Omental fat pad (tissue), 4 donors: ENCODE results near the gene VPS11. TPM values are rescaled to one million over a fixed set of nuclear protein-coding genes. Genes with fewer than 3 reads are reported as not detected.

Source experiments
- ATAC-seq: fragments of 150-250 bp; one replicate; pipeline ENCODE4 v1.9.1; 2016; ENCODE audit warnings: mild to moderate bottlenecking, moderate library complexity; ENCODE audit not compliant: low FRiP score
- DNase-seq: peaks from one replicate; pipeline ENCODE4 v3.0.0-alpha.2; 2019; ENCODE audit warnings: low spot score
- total RNA-seq, 4 donors: library from RNA; depleted of rRNA; stranded (reverse); fragments of >200 nt; gene quantifications; one replicate each; pipeline ENCODE4 v1.1.0, GENCODE V29; 2016
- TF ChIP-seq, protein P1 (sequence below), 3 donors: fragments of 450-650 bp; IDR thresholded peaks; one replicate each; pipeline ENCODE4 v1.5.1; 2016 to 2017; ENCODE audit warnings: antibody characterized with exemption in 3 of 3, mild to moderate bottlenecking in 3 of 3, moderate library complexity in 2 of 3

Gene VPS11
- total RNA-seq, 4 donors from 2014 or later: 31.5 to 39.2 (median 32.7) TPM

DNA sequence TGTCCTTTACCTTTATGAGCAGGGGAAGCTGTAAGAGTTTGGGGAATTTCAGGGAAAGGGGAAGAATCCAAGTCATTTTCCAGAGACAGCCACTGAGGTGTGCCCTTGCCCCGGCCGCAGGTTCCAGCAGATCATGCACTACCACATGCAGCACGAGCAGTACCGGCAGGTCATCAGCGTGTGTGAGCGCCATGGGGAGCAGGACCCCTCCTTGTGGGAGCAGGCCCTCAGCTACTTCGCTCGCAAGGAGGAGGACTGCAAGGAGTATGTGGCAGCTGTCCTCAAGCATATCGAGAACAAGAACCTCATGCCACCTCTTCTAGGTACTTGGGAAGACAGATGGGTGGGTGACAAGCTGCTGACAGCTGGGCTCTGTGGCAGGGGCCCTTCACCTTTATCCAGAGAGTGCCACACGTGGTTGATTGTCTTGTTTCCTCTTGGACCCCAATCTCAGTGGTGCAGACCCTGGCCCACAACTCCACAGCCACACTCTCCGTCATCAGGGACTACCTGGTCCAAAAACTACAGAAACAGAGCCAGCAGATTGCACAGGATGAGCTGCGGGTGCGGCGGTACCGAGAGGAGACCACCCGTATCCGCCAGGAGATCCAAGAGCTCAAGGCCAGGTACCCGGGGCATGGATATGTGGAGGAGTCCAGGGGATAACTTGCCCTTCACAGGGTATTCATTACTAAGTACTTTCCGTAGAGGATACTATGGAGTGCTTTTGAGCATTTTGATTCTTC lies 11.2 kb downstream of the VPS11 start:
- DNase-seq (no peak), ATAC-seq (no peak)
- TF ChIP-seq, protein P1, sequence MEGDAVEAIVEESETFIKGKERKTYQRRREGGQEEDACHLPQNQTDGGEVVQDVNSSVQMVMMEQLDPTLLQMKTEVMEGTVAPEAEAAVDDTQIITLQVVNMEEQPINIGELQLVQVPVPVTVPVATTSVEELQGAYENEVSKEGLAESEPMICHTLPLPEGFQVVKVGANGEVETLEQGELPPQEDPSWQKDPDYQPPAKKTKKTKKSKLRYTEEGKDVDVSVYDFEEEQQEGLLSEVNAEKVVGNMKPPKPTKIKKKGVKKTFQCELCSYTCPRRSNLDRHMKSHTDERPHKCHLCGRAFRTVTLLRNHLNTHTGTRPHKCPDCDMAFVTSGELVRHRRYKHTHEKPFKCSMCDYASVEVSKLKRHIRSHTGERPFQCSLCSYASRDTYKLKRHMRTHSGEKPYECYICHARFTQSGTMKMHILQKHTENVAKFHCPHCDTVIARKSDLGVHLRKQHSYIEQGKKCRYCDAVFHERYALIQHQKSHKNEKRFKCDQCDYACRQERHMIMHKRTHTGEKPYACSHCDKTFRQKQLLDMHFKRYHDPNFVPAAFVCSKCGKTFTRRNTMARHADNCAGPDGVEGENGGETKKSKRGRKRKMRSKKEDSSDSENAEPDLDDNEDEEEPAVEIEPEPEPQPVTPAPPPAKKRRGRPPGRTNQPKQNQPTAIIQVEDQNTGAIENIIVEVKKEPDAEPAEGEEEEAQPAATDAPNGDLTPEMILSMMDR (IDR thresholded peaks at IDR 0.05): no peak

DNA sequence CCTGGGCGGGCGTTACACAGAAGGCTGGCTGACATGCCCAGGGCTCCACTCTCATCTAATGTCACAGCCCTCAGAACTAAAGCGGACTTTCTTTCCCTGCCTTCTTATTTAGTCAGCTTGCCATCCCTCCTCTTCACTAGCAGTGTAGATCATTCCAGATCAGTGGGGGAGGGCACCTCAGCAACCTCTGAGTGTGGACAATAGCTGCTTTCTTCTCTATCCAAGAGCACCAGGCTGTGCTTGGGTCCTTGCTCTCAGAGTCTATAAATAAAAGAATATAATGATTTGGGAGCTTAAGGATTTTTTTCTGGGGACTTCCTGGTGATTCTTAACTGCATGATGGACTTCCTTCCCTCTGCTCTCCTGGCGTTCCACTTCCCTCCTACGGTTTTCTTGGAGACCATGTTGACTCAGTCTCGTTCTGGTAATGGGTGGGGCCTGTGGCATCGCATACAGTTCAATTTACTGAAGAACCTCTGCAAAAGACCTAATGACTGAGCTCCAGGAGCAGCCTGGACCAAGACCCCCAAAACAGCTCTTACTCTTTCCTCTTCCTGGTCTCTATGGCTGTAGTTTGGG lies 14.2 kb downstream of the VPS11 start:
- no peak for ATAC-seq
- TF ChIP-seq, protein P1 (IDR thresholded peaks at IDR 0.05): no peak
- DNase-seq: no peak

DNA sequence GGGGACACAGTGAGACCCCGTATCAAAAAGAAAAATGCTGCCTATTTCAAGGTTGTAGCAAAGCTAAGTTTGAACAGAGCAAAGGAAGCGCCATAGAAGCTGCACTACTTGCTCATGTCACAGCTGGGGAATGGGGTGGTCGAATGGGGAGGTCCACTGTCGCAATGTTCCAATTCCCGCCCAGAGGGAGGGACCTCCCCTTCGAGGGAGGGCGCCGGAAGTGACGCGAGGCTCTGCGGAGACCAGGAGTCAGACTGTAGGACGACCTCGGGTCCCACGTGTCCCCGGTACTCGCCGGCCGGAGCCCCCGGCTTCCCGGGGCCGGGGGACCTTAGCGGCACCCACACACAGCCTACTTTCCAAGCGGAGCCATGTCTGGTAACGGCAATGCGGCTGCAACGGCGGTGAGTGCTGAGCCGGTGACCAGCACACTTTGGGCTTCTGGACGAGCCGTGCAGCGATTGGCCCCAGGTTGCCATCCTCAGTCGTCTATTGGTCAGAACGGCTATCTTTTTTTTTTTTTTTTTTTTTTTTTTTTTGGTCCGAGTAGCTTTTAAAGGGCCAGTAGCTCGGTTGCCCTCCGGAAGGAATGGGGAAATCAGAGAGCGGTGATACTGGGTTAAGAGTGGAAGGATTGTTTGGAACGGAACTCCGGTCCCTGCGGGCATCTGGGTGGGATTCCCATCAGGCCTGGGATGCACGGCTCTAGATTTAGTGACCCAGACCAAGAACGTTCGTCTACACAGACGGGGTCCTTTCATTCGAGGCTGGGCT lies 17.2 kb downstream of the VPS11 start, which contains the start of gene HMBS:
Gene HMBS (plus strand): TSS at position 219 of the 774 bp plus-strand sequence. CDS start 153 bp downstream, at position 372.
- TF ChIP-seq, protein P1 (IDR thresholded peaks at IDR 0.05): no peak
- peak; percentile 90 for DNase-seq

DNA sequence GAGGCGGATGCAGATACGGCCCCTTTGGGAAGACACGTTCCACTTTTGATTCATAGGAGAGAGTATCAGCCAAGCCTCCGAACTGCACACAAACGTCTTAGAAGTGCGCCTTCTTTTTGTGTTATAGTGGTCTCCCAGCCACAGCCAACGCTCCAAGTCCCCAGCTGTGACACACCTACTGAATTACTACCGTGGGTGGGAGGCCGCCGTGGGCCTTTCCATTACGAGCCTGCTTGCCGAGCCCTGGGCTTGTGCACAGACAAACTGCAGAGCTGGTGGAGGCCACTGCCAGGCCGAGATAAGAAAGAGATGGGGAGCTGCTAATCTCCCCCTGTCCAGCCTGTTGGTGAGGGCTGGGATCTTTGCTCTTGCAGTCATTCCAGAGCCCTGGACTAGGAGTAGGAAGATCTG lies 17.8 kb downstream of the VPS11 start:
- DNase-seq (no peak), ATAC-seq (peak; percentile 31)
- TF ChIP-seq, protein P1 (IDR thresholded peaks at IDR 0.05): no peak

More for the DNA sequence above, 17.2 kb downstream of the VPS11 start, which contains the start of gene HMBS:
- peak; percentile 97 for ATAC-seq

DNA sequence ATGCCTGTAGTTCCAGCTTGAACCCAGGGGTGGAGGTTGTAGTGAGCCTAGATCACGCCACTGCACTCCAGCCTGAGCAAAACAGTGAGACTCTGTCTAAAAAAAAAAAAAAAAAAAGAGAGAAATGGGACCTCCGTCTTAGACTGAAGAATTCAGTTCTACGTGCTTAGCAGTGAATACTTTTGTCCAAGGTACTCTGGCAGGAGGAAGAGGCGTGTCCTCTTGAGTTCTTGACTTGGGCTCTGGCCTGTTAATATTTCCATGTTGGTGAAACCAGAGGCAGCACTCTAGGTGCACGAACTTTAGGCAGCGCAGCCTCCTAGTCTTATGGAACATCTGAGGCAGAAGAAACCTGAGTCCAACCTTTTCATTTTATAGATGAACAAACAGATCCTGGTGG lies 19.5 kb downstream of the VPS11 start:
- TF ChIP-seq, protein P1 (IDR thresholded peaks at IDR 0.05): no peak
- no peak for ATAC-seq
- no peak for DNase-seq

DNA sequence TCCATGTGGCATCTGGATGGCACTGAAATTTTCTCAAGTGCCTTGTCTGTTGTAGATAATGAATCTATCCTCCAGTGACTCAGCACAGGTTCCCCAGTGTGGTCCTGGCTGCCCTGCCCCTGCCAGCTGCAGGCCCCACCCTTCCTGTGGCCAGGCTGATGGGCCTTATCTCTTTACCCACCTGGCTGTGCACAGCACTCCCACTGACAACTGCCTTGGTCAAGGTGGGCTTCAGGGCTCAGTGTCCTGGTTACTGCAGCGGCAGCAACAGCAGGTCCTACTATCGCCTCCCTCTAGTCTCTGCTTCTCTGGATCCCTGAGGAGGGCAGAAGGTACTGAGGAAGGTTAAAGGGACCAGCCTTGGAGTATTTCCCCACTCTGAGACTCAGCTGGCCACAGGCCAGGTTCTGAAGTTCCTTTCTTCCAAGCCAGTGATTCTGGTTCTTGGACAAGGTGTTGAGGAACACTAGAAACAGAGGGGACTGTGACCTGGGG lies 20.2 kb downstream of the VPS11 start:
- TF ChIP-seq, protein P1 (IDR thresholded peaks at IDR 0.05): no peak
- ATAC-seq (no peak), DNase-seq (no peak)
